Fibroblast of villous mesenchyme (primary cell): ENCODE measurements around the gene PLA2G4D. TPM values are rescaled to one million over a fixed set of nuclear protein-coding genes. Genes with fewer than 3 reads are reported as not detected.

ENCODE experiments used
- DNase-seq: peaks from one replicate; pipeline ENCODE4 v3.0.0-alpha.2; 2010; ENCODE audit warnings: low read depth
- H3K4me3 ChIP-seq: 2 replicates; pipeline ENCODE4 v1.5.1; 2011; ENCODE audit warnings: low read depth, mild to moderate bottlenecking, low read length
- total RNA-seq: library from RNA; depleted of rRNA; stranded (reverse); fragments of >200 nt; gene quantifications from 2 replicates; pipeline ENCODE4 v1.2.3, GENCODE V29; 2012
- TF ChIP-seq, protein P1 (sequence below): IDR thresholded peaks from 2 replicates; pipeline ENCODE4 v1.5.1; 2012; ENCODE audit warnings: low read depth, mild to moderate bottlenecking, low read length; ENCODE audit not compliant: insufficient read depth

PLA2G4D gene
- total RNA-seq, 1 donor = not detected

DNA sequence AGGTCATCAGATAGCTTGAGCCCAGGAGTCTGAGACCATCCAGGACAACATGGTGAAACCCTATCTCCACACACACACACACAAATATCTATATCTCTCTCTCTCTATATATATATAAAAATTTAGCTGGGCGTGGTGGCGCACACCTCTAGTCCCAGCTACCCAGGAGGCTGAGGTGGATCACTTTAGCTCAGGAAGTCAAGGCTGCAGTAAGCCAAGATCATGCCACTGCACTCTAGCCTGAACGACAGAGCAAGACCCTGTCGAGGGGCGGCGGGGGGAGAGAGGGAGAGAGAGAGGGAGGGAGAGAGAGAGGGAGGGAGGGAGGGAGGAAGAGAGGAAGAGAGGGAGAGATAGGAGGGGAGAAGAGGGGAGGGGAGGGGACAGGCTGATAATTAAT, 34.1 kb upstream of the PLA2G4D start:
- no peak overlapping the region for H3K4me3 ChIP-seq
- TF ChIP-seq, protein P1, sequence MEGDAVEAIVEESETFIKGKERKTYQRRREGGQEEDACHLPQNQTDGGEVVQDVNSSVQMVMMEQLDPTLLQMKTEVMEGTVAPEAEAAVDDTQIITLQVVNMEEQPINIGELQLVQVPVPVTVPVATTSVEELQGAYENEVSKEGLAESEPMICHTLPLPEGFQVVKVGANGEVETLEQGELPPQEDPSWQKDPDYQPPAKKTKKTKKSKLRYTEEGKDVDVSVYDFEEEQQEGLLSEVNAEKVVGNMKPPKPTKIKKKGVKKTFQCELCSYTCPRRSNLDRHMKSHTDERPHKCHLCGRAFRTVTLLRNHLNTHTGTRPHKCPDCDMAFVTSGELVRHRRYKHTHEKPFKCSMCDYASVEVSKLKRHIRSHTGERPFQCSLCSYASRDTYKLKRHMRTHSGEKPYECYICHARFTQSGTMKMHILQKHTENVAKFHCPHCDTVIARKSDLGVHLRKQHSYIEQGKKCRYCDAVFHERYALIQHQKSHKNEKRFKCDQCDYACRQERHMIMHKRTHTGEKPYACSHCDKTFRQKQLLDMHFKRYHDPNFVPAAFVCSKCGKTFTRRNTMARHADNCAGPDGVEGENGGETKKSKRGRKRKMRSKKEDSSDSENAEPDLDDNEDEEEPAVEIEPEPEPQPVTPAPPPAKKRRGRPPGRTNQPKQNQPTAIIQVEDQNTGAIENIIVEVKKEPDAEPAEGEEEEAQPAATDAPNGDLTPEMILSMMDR = no peak
- no peak for DNase-seq

GRCh38 chr15:42123546-42123945, 29.2 kb upstream of the PLA2G4D start:
- no peak for DNase-seq
- no peak overlapping the region for H3K4me3 ChIP-seq
- TF ChIP-seq, protein P1 = no peak

DNA sequence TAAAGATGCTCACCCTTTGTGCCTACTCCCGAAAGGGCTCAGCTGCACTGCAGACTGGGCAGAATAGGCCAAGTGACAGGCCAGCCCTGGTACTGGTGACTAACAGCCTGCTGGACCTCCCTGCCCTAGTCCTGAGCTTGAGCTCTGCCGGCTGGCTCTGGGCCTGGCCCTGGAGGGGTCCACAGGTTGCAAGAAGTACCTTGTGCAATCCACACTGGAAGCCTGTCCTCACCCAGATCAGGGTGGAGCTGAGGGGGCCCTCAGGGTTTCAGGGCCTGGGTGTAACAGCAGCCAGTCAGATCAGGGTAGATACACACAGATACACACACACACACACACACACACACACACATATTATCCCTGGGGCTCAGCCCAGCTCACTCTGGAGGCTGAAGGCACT, 27.3 kb upstream of the PLA2G4D start:
- TF ChIP-seq, protein P1 = no peak
- no peak for DNase-seq
- no peak overlapping the region for H3K4me3 ChIP-seq

GRCh38 chr15:42121021-42121420, 26.7 kb upstream of the PLA2G4D start:
- no peak overlapping the region for H3K4me3 ChIP-seq
- TF ChIP-seq, protein P1 = no peak
- DNase-seq = no peak

GRCh38 chr15:42120285-42120684, 25.9 kb upstream of the PLA2G4D start:
- DNase-seq = no peak

DNA sequence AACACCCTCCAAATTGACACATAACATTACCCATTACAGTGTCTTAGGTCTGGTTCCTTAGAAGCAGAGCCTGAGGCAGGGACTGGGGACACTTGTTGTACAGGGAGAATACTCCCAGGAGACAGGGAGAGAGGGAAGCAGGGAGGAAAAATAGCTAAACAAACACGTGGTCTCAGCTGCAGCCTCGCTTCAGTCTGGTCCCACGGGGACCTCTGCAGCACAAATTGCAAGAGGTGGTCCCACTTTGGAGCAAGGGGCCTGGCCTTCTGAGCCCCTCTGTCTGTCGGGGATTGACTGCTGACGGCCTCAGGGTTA, 25.0 kb upstream of the PLA2G4D start:
- DNase-seq = no peak
- no peak overlapping the region for H3K4me3 ChIP-seq
- TF ChIP-seq, protein P1 = no peak

More at GRCh38 chr15:42120285-42120684, 25.9 kb upstream of the PLA2G4D start:
- no peak overlapping the region for H3K4me3 ChIP-seq
- TF ChIP-seq, protein P1 = no peak

- peak; percentile 25 for DNase-seq
These were observed 24.5 kb upstream of the PLA2G4D start for GRCh38 chr15:42118650-42119445.

More at GRCh38 chr15:42118650-42119445, 24.5 kb upstream of the PLA2G4D start:
- H3K4me3 ChIP-seq = no peak overlapping the region
- TF ChIP-seq, protein P1 = no peak
